A549 (cell line): Measurements from ENCODE around the gene KLHL15.

Source experiments
- MAFK ChIP-seq: fragments of 450-650 bp; IDR thresholded peaks from 2 replicates; pipeline ENCODE4 v1.6.1; 2014; ENCODE audit not compliant: partially characterized antibody
- TF ChIP-seq, protein P1 (sequence below): fragments of >200 bp; sonication (Bioruptor Twin); formaldehyde crosslinking; IDR thresholded peaks from 3 replicates; pipeline ENCODE4 v1.5.1; 2016

DNA sequence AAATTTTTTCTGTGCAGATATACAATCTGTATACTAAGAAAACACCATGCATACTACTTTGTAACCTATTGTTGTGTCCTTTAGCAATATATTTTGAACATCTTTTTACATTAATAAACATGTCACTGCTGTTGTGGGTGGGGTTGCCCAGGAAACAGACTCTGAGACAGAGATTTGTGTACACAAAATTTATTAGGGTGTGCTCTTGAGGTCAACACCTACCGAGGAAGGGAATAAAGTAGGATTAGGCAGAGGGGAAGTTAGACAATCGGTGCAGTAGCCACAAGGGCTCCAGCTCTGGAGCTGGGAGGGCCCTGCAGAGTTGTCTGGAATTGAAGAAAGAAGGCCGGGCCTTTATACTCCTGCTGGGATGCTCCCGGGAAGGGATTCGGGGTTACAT lies 62.8 kb downstream of the KLHL15 start:
- no peak for TF ChIP-seq MAFK
- TF ChIP-seq, protein P1, sequence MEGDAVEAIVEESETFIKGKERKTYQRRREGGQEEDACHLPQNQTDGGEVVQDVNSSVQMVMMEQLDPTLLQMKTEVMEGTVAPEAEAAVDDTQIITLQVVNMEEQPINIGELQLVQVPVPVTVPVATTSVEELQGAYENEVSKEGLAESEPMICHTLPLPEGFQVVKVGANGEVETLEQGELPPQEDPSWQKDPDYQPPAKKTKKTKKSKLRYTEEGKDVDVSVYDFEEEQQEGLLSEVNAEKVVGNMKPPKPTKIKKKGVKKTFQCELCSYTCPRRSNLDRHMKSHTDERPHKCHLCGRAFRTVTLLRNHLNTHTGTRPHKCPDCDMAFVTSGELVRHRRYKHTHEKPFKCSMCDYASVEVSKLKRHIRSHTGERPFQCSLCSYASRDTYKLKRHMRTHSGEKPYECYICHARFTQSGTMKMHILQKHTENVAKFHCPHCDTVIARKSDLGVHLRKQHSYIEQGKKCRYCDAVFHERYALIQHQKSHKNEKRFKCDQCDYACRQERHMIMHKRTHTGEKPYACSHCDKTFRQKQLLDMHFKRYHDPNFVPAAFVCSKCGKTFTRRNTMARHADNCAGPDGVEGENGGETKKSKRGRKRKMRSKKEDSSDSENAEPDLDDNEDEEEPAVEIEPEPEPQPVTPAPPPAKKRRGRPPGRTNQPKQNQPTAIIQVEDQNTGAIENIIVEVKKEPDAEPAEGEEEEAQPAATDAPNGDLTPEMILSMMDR: no peak
